GM12874 (cell line): ENCODE data around the gene CDH4.

ENCODE experiments used
- CTCF ChIP-seq: IDR thresholded peaks from 2 replicates; pipeline ENCODE4 v1.5.1; 2011; ENCODE audit warnings: low read depth, mild to moderate bottlenecking, control low read depth, low read length, moderate library complexity; ENCODE audit not compliant: insufficient read depth

The CDH4 gene

GRCh38 chr20:61459705-61460104 lies 207.6 kb downstream of the CDH4 start:
- no peak for TF ChIP-seq CTCF

DNA sequence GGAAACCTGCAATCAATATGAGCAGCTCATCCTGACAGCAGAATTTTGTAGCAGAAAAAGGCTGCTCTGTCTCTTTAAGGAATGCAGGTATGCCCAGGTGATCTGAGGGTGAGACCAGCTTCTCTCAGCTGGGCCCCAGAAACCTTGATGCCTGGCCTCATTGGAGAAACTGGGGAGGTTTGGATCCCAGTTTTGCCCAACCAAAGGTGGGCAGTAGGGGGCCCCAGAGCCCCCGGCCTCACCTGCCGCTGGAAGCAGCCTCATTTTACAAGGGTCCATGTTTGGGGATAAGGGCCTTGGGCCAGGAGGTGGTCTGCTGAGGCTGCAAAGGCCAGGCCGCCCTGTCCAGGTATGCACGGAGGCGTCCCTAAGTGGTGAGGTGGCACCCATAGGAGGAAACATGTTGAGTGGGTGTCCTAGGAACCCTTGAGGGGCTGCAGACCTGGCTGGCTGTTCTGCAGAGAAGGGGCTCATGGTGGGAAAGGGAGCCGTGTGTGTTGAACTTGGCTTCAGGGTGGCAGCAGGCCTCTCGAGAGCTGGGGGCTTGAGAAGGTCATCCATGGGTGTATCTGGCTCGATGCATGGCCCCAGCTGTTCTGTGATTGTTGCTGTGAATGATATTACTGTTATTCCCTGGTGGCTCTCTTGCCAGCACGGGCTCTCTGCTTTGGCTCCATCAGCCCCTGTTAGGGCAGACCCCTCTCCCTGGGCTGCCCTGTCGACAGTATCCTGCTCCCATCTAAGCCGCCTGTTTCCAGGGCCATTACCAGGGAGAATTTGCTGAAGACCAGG lies 208.4 kb downstream of the CDH4 start:
- TF ChIP-seq CTCF = no peak

DNA sequence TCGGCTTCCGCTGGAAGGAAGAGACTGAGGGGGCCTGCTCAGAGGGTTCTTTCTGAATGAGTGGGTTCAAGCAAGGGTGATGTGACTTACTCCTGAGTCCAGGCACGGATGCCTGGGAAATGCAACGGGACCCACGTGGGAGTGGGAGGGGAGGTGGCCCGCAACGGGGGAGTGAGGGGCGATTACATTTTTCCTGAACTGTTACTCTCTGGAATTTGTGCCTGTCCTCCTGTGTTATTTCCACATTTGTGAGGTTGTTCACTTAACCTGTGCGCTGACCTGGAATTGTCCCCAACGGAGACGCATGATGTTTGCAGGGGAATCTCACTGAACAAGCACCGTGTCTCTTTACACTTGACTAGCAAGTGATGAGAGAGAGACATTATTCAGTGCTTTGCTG lies 209.4 kb downstream of the CDH4 start:
- no peak for TF ChIP-seq CTCF

DNA sequence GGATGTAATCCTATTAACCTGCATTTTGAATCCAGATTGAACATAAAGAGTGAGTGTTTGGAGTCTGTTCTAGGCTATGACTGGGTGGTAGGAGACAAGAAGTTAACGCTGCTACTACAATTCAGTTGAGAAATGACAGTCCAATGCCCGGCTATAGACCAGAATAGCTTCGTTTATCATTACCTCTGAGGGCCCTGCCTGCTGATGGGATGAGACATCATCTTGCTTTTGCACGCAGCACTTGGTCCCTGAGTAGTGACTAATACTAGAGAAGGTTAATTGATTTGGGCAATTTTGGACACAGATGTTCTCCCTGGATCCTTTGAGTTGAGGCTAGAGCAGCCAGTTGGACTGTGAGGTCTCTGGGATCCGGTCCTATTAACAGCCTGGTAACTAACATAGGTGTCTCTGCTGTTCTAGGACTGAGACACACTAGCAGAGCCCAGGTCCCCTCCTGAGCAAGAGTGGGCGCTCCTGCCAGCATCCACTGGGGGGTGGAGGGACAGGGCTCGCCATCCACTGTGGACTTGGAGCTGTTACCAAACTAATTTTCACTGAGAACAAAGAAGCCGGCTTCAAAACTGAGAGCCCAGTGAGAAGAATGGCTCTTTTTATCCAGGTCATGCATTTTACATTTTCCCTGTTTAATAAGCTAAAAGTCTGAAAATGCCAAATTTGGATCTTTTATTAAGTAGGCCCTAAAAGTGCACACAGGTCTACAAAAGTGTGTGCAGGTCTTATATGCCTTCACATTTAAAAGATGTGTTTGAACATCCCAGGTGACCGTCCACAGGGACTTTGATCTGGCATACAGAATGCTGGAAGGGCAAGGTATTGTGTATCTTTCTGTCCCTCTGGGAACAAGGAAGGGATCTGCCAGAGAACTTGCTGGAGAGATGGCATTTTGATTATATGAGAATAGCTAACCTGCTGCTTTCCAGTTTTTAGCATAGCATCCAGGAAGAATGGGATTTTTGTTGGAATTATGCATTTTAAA lies 212.5 kb downstream of the CDH4 start:
- TF ChIP-seq CTCF = no peak

- no peak for TF ChIP-seq CTCF
These were observed 223.7 kb downstream of the CDH4 start for GRCh38 chr20:61475729-61476128.

GRCh38 chr20:61476956-61477355 lies 224.9 kb downstream of the CDH4 start:
- TF ChIP-seq CTCF = no peak

- no peak for TF ChIP-seq CTCF
These were observed 225.4 kb downstream of the CDH4 start for GRCh38 chr20:61477451-61477861.
